Erythroblast (primary cell): Measurements from ENCODE around the gene UBE2H.

Experiments used
- GATA1 ChIP-seq: IDR thresholded peaks from 2 replicates; pipeline ENCODE4 v1.6.1; 2011; ENCODE audit warnings: low read depth, mild to moderate bottlenecking, control low read depth, low read length, moderate library complexity
- POLR2A ChIP-seq: IDR thresholded peaks from 2 replicates; pipeline ENCODE4 v1.6.1; 2011; ENCODE audit warnings: mild to moderate bottlenecking, low read length

- TF ChIP-seq POLR2A: no peak
- no peak for TF ChIP-seq GATA1
These were observed 127.4 kb downstream of the UBE2H start for GRCh38 chr7:129825209-129825970.
